GM18507 (cell line): ENCODE results near the gene VAMP8.
"Not testable (repeated sequence)": the region's sequence is repeated elsewhere in the genome, so short reads cannot be mapped to it uniquely, and the experiment has no call there.

Experiments used
- DNase-seq: peaks from one replicate; pipeline ENCODE4 v3.0.0; 2011; ENCODE audit warnings: low read depth; ENCODE audit not compliant: insufficient read length; ENCODE audit errors: extremely low spot score
- FAIRE-seq: peaks from 2 replicates; lab custom pipeline; 2011; peaks lifted over from hg19 to GRCh38; lab: Jason Lieb, UNC

The VAMP8 gene

DNA sequence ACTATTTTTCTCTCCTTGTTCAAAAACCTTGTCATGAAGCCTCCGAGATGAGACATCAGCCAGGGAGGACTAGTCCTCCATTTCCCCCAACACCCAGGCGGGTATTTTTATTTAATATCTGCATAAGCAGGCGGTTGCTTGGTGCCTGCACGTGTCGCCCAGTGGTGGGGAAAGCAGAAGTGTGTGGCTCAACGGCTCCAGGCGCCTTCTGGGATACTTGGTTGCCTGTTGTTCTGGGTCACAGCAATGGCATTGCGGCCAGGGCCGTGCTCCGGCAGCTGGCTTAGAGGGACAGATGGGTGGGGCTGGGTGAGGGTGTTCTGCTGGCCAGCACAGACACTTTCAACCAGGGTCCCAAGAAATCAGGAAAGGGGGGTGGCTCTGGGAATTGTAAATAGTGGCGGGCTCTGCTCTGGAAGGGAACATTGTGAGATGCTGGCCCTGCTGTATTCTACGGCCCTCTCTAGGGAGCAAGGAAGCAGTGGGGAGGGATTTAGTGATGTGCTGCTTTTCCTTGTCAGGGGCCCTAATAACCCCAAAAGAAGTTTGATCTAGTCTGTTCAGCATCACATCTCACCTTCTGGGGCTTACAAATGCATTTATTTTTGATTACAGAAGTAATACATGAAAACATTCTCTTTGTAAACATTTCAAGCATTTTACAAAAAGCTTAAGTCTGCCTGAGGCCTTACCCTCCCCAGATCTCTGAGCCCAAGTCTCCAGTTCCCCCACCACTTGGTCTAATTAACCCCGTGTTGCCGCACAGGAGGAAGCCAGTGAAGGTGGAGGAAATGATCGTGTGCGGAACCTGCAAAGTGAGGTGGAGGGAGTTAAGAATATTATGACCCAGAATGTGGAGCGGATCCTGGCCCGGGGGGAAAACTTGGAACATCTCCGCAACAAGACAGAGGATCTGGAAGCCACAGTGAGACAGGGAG lies 1.1 kb downstream of the VAMP8 start:
- FAIRE-seq = no peak

GRCh38 chr2:85579266-85579935 lies 2.0 kb downstream of the VAMP8 start:
- FAIRE-seq (no peak), DNase-seq (no peak)

More for the DNA sequence above, 1.1 kb downstream of the VAMP8 start:
- DNase-seq = no peak

- no peak for FAIRE-seq
- DNase-seq = no peak
Observed at GRCh38 chr2:85580206-85580605, 2.8 kb downstream of the VAMP8 start.

- DNase-seq (no peak), FAIRE-seq (no peak)
Observed at GRCh38 chr2:85582492-85582891, 5.1 kb downstream of the VAMP8 start.

DNA sequence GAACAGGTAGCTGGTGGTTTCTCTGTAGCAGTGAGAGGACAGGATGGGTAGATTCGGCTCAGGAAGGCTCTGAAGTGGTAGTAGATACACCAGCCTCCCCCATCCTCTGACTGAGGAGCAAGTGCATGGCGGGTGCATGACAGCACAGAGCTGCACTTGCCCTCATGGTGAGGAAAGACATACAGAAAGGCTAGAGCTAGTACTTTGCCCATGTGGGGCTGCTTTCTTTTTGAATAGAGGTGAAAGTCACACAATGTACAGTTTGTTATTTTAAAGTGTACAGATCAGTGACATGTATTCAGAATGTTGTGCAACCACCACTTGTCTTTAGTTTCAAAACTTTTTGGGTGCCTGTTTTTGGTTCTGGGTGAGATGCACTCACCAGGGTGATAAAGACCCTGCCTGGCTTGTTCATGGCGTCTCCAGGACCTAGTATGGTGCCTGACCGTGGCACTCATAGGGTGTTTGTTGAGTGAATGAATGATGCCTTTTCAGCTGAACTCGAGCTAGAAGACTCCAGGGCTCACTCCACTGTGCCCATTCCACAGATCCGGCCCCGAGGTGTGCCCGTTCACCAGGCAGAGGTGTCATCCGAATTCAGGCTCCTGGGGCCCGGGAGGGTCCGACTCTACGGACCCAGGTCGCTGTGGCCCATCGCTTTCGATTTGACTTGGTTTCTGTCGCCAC lies 6.4 kb downstream of the VAMP8 start:
- FAIRE-seq = no peak
- DNase-seq = no peak

- DNase-seq (no peak), FAIRE-seq (no peak)
Observed at GRCh38 chr2:85584354-85584856, 7.0 kb downstream of the VAMP8 start, which contains the start of gene VAMP5. Gene VAMP5, plus strand, starts transcription at chr2:85584431. Its CDS starts 60 bp downstream, at chr2:85584491.

GRCh38 chr2:85584857-85585780 lies 7.7 kb downstream of the VAMP8 start:
- FAIRE-seq (no peak), DNase-seq (no peak)

- FAIRE-seq = no peak
Observed at GRCh38 chr2:85585781-85586105, 8.4 kb downstream of the VAMP8 start.

DNA sequence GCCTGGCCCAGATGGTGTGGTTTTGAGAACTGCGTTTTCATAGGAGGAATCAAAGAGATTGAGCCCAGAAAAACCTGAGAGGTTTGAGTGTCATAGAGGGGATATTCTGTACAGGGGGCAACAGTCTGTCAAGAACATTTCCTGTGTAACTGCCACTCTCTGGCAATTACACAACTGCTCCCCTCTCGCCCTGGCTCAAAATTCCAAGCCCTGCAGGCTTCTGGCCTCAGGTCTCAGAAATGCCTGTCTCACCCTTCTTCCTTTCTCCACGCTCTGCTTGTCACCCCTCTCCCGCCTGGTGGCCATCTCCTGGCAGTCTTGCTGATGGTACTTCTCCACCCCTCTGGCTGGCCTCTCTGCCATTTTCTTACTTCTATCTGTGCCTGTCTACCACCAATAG lies 10.8 kb downstream of the VAMP8 start:
- DNase-seq (no peak), FAIRE-seq (no peak)

More at GRCh38 chr2:85585781-85586105, 8.4 kb downstream of the VAMP8 start:
- no peak for DNase-seq

- no peak for DNase-seq
- no peak for FAIRE-seq
Observed at GRCh38 chr2:85588645-85589044, 11.3 kb downstream of the VAMP8 start.

DNA sequence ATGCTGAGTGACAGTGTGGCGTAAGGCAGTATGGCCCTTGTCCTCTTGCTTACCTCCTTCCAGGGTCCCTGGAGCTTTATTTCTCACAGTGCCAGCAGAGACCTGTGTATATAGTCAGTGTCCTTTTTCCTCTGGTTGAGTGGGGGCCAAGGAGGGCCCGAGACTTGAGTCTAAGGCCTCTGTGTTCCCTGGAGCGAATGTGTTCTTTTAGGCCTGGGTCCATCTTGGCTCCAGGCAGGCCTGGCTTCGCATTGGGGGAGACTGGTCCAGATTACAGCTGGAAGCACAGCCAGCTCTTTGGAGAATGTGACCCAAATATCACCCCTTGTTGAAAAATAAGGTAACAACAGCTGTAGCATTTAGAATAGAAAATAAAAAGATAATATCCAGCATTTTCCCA lies 11.8 kb downstream of the VAMP8 start:
- FAIRE-seq (no peak), DNase-seq (no peak)

DNA sequence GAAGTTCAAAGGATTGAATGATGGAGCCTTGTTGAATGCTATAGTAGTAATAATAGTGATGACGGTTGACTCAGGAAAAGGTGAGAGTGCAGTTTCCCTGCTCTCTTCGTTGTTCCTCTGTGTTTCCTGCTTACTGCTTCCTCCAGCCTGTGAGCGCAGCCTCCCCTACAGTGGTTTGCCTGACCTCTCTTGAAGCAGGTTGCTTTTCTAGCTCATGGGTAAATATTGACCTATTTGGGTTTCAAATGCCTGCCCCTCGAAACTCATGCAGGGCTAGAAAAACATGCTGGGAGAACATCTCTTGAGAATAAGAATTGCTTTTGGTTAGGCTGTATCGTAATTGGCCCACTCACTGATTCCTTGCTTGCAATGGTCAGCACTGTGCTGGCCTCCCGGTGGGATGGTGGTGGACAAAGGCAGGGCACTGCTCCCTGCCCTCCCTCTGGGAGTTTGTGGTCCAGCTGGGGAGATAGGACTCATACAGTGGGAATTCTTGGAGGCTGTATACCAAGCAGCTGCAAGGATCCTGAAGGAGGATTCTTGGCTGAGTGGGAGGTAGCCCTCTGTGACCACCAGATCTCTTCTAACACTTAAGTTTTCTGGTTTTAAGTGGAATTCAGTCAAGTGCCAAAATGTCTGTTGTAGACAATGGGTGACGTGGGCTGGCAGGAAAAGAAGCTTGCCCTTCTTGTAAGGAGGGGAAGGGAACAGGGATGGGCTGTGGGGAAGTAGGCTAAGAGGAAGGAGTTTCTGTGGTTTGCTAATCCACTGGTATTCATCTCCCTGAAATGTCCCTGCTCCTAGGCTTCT lies 12.8 kb downstream of the VAMP8 start:
- FAIRE-seq = no peak

DNA sequence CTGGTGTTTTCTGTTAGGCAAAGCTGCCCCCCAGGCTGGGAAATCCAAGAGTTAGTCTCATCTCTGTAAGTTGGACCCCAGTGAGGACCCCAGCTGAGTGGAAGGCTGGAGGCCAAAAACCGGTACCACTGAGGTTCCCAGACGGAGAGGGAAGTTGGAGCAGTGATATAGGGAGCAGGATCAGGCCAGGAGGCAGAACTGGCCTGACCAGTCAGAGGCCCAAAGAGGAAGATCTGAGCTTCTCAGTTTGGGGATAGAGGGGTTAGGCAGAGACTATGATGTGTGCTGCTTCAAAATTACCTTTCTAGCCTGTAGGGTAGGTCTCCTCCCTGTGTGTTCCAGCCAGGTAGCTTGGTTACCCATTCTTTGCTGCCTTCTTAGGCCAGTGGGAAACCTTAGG lies 13.6 kb downstream of the VAMP8 start:
- FAIRE-seq = no peak
- no peak for DNase-seq

More for the DNA sequence above, 12.8 kb downstream of the VAMP8 start:
- no peak for DNase-seq

DNA sequence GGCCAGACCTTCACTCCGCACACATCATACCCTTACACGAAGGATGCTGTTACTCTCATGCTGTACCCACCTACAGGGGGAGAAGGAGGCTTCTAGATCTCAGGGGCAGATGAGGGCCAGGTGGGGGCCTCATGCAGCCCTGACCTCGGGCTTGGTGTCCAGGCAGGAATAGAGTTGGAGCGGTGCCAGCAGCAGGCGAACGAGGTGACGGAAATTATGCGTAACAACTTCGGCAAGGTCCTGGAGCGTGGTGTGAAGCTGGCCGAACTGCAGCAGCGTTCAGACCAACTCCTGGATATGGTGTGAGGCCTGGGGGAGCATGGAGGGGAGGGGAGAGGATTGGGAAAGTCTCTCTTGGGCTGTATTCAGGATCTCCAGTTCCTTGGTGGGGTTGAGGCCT lies 14.2 kb downstream of the VAMP8 start:
- DNase-seq (no peak), FAIRE-seq (no peak)

GRCh38 chr2:85592299-85592698 lies 14.9 kb downstream of the VAMP8 start:
- FAIRE-seq, DNase-seq: not testable (repeated sequence)

DNA sequence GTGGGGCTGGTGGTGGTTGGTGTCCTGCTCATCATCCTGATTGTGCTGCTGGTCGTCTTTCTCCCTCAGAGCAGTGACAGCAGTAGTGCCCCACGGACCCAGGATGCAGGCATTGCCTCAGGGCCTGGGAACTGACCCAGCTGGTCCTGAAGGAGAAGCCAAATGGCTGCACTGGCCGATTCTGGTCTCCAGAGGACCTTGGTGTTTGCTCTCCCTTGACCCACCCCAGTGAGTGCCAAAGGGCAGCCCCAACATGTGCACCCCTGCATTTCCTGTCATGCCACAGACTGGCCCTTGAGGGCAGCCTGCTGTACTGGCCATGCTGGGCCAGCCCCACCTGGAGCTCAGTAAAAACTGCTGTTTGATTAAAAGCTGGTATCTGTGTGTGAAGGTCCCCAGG lies 15.6 kb downstream of the VAMP8 start:
- DNase-seq (no peak), FAIRE-seq (no peak)

- FAIRE-seq = no peak
- no peak for DNase-seq
Observed at GRCh38 chr2:85594715-85595300, 17.4 kb downstream of the VAMP8 start.
